NT2/D1 (cell line): Measurements from ENCODE around the gene TTC21A.

Experiments
- SUZ12 ChIP-seq: IDR thresholded peaks from 2 replicates; pipeline ENCODE4 v1.6.1; 2011; ENCODE audit not compliant: insufficient read length, insufficient read depth; ENCODE audit errors: extremely low read depth
- YY1 ChIP-seq: IDR thresholded peaks from 2 replicates; pipeline ENCODE4 v1.6.1; 2011; ENCODE audit not compliant: insufficient read length, insufficient read depth
- ZNF274 ChIP-seq: IDR thresholded peaks from 2 replicates; pipeline ENCODE4 v1.6.1; 2011; ENCODE audit warnings: mild to moderate bottlenecking, low read depth, low read length

DNA sequence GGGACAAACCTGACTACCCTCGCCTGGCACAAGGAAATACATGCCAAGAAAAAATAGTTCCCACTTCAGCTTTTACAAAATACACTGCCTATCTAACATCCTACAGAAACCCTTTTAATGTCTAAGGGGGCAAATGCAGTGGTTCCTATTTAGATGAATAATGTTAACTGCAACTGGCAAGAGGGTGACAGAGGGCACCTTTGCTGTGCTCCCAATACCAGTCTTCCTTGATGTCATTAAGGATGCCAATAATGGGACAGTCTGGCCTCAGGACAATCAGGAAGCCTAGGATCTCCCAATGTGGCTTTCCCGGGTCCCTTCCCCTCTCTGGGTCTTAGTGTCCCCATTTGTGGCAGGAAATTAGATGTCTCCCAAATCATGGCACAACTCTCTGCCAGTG lies 32.0 kb downstream of the TTC21A start:
- TF ChIP-seq ZNF274 = no peak
- TF ChIP-seq YY1 = no peak
- no peak for TF ChIP-seq SUZ12
